HEK293 (cell line): ENCODE data around the gene COL9A1.

ENCODE experiments used
- SCRT2 ChIP-seq: fragments of 450-650 bp; formaldehyde crosslinking; IDR thresholded peaks from 2 replicates; pipeline ENCODE4 v1.5.1; 2016; ENCODE audit warnings: missing biosample characterization, missing genetic modification characterization
- SP2 ChIP-seq: fragments of 450-650 bp; formaldehyde crosslinking; IDR thresholded peaks from 2 replicates; pipeline ENCODE4 v1.5.1; 2016; ENCODE audit warnings: missing biosample characterization, missing genetic modification characterization
- ZBTB11 ChIP-seq: fragments of 450-650 bp; formaldehyde crosslinking; conservative IDR thresholded peaks from 2 replicates; pipeline ENCODE4 v1.5.1; 2016; ENCODE audit warnings: low read depth, missing biosample characterization, missing genetic modification characterization
- ZBTB49 ChIP-seq: fragments of 450-650 bp; formaldehyde crosslinking; IDR thresholded peaks from 2 replicates; pipeline ENCODE4 v1.5.1; 2016; ENCODE audit warnings: missing biosample characterization, missing genetic modification characterization, low read depth
- TF ChIP-seq, protein P1 (sequence below): fragments of 450-650 bp; formaldehyde crosslinking; IDR thresholded peaks from 2 replicates; pipeline ENCODE4 v1.5.1; 2016; ENCODE audit warnings: missing biosample characterization, missing genetic modification characterization
- TF ChIP-seq, protein P2 (sequence below): fragments of 450-650 bp; formaldehyde crosslinking; IDR thresholded peaks from 2 replicates; pipeline ENCODE4 v1.5.1; 2016; ENCODE audit warnings: missing biosample characterization, missing genetic modification characterization

GRCh38 chr6:70184723-70185122, 118.2 kb downstream of the COL9A1 start:
- TF ChIP-seq, protein P1, sequence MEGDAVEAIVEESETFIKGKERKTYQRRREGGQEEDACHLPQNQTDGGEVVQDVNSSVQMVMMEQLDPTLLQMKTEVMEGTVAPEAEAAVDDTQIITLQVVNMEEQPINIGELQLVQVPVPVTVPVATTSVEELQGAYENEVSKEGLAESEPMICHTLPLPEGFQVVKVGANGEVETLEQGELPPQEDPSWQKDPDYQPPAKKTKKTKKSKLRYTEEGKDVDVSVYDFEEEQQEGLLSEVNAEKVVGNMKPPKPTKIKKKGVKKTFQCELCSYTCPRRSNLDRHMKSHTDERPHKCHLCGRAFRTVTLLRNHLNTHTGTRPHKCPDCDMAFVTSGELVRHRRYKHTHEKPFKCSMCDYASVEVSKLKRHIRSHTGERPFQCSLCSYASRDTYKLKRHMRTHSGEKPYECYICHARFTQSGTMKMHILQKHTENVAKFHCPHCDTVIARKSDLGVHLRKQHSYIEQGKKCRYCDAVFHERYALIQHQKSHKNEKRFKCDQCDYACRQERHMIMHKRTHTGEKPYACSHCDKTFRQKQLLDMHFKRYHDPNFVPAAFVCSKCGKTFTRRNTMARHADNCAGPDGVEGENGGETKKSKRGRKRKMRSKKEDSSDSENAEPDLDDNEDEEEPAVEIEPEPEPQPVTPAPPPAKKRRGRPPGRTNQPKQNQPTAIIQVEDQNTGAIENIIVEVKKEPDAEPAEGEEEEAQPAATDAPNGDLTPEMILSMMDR: no peak
- TF ChIP-seq SCRT2 (no peak), ZBTB11 (tag by site-specific recombination) (no peak), SP2 (tag by site-specific recombination) (no peak), ZBTB49 (no peak)
- TF ChIP-seq, protein P2, sequence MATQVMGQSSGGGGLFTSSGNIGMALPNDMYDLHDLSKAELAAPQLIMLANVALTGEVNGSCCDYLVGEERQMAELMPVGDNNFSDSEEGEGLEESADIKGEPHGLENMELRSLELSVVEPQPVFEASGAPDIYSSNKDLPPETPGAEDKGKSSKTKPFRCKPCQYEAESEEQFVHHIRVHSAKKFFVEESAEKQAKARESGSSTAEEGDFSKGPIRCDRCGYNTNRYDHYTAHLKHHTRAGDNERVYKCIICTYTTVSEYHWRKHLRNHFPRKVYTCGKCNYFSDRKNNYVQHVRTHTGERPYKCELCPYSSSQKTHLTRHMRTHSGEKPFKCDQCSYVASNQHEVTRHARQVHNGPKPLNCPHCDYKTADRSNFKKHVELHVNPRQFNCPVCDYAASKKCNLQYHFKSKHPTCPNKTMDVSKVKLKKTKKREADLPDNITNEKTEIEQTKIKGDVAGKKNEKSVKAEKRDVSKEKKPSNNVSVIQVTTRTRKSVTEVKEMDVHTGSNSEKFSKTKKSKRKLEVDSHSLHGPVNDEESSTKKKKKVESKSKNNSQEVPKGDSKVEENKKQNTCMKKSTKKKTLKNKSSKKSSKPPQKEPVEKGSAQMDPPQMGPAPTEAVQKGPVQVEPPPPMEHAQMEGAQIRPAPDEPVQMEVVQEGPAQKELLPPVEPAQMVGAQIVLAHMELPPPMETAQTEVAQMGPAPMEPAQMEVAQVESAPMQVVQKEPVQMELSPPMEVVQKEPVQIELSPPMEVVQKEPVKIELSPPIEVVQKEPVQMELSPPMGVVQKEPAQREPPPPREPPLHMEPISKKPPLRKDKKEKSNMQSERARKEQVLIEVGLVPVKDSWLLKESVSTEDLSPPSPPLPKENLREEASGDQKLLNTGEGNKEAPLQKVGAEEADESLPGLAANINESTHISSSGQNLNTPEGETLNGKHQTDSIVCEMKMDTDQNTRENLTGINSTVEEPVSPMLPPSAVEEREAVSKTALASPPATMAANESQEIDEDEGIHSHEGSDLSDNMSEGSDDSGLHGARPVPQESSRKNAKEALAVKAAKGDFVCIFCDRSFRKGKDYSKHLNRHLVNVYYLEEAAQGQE (tag by site-specific recombination): no peak
